Spleen (tissue), 11 donors: ENCODE data around the gene BRF1. TPM values are rescaled to one million over a fixed set of nuclear protein-coding genes. Genes with fewer than 3 reads are reported as not detected.

ENCODE experiments used
- DNase-seq: peaks from one replicate; pipeline ENCODE4 v3.0.0-alpha.2; 2020
- H3K27ac ChIP-seq, 8 donors: fragments of 200-600 bp; sonication (generic) in 7 of 8; 1 replicate in 4 of 8; 2 replicates in 4 of 8; pipeline versions ENCODE4 v1.5.0 to v1.8.0; 2016 to 2021; ENCODE audit warnings: inconsistent platforms in 4 of 8, mild to moderate bottlenecking in 4 of 8, moderate library complexity in 1 of 8
- H3K27me3 ChIP-seq, 7 donors: fragments of 200-600 bp; sonication (generic) in 6 of 7; replicated peaks in 1 of 7; 1 replicate in 4 of 7; 2 replicates in 3 of 7; pipeline versions ENCODE4 v1.5.0 to v1.8.0; 2016 to 2021; ENCODE audit warnings: inconsistent platforms in 3 of 7, mild to moderate bottlenecking in 1 of 7
- H3K36me3 ChIP-seq, 6 donors: fragments of 200-600 bp; sonication (generic) in 5 of 6; 1 replicate in 4 of 6; 2 replicates in 2 of 6; pipeline versions ENCODE4 v1.5.0 to v1.8.0; 2016 to 2021; ENCODE audit warnings: inconsistent platforms in 2 of 6
- H3K4me1 ChIP-seq, 6 donors: fragments of 200-600 bp; sonication (generic) in 5 of 6; 1 replicate in 3 of 6; 2 replicates in 3 of 6; pipeline versions ENCODE4 v1.5.0 to v1.8.0; 2016 to 2021; ENCODE audit warnings: inconsistent platforms in 3 of 6
- H3K4me3 ChIP-seq, 8 donors: fragments of 200-600 bp; sonication (generic) in 7 of 8; 1 replicate in 4 of 8; 2 replicates in 4 of 8; pipeline versions ENCODE4 v1.5.0 to v1.8.0; 2016 to 2021; ENCODE audit warnings: inconsistent platforms in 4 of 8, mild to moderate bottlenecking in 4 of 8, moderate library complexity in 2 of 8
- H3K9me3 ChIP-seq, 8 donors: fragments of 200-600 bp; sonication (generic) in 7 of 8; 1 replicate in 4 of 8; 2 replicates in 4 of 8; pipeline versions ENCODE4 v1.5.0 to v1.8.0; 2016 to 2021; ENCODE audit warnings: inconsistent platforms in 4 of 8
- POLR2A ChIP-seq, 3 donors: fragments of 450-650 bp; IDR thresholded peaks; one replicate each; pipeline ENCODE4 v1.5.1; 2017; ENCODE audit warnings: antibody characterized with exemption in 3 of 3, mild to moderate bottlenecking in 1 of 3
- POLR2AphosphoS5 ChIP-seq, 3 donors: sonication (generic); formaldehyde crosslinking; IDR thresholded peaks; one replicate each; pipeline ENCODE4 v1.5.1; 2017; ENCODE audit warnings: antibody characterized with exemption in 3 of 3
- WGBS, 5 donors: extraction: QIAGEN DNeasy Blood & Tissue Kit in 3 of 5; methylation state at CpG; one replicate each; pipeline versions ENCODE4 v1.1.5 to v1.1.7; 2013 to 2018; 5-methylcytosine and 5-hydroxymethylcytosine counted together
- intact Hi-C: fragments of 100-400 bp; cut with DNase I; formaldehyde crosslinking; loops from one replicate; pipeline ENCODE4 v1.15.0; 2023; ENCODE audit warnings: low total_unique reads
- polyA plus RNA-seq, 3 donors: library from polyadenylated mRNA; stranded (reverse); fragments of 200-250 nt; gene quantifications; one replicate each; pipeline ENCODE4 v1.2.1, GENCODE V29; 2013
- total RNA-seq, 7 donors: library from RNA; depleted of rRNA in 3 of 7; stranded (reverse); fragments of >200 nt in 3 of 7; fragmentation: NEBNext Ultra II Directional in 4 of 7; extraction: Animal tissue kit (Norgen Biotek cat#: 25700) in 4 of 7; gene quantifications; one replicate each; pipeline versions ENCODE4 v1.1.0 to v1.2.1, GENCODE V29; 2016 to 2021
- TF ChIP-seq, protein P1 (sequence below), 11 experiments: fragments of 200-600 bp in 7 of 11; fragments of 450-650 bp in 4 of 11; sonication (generic) in 4 of 11; IDR thresholded peaks in 8 of 11; conservative IDR thresholded peaks in 3 of 11; 1 replicate in 7 of 11; 2 replicates in 4 of 11; pipeline versions ENCODE4 v1.4.0 to v1.8.0; 2016 to 2021; ENCODE audit warnings: antibody characterized with exemption in 11 of 11, inconsistent platforms in 4 of 11, mild to moderate bottlenecking in 1 of 11
- donor health status: healthy with polysubstance abuse.
- donor health status: DM: no; HTN: no; CAD: no; lungs with moderate emphysema.
- donor health status: DM: no; HTN: no; CAD: no.
- donor health status: Bipolar disorder and iron deficiency.
- donor health status: healthy.
- donor health status: DM: no; HTN: no; CAD: no.
- donor health status: DM: yes; HTN: yes; CAD: no.

BRF1 gene
- total and polyA plus RNA-seq, 10 donors: 16.2 to 71.2 (median 49.8) TPM

DNA sequence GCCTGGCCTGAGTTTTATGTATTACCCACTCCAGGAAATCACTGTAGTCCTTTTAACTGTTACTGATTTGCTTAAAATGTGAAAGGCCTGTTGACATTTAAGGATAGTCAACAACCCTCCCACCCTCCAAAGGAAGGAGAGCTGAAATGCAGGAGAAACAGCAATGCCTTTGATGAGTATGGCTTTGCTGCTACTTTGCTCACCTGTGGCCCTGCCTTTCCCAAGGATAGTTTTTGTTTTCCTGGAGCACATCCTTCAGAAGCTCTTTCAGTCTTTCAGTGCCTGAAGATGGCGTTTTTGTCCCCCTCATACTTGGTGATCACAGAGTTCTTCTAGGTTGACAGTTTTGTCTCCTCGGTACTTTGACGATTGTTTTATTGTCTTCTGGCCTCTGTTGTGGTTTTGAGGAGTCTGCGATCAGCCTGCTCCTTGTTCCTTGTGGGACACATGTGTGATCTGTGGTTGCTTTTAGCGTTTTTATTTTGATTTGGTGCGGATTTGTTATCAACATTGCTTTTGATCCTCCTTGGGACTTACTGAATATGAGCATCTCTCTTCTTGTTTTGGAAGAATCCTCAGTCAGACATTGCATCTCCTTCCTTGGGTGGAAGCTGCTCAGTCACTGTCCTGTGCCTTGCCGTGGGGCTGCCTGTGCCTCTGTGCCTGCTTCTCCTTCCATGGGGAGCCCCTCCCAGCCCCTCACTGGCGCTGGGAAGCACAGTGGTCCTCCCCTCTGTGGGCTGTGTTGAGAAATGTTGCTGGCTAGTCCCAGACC lies 31.0 kb upstream of the BRF1 start:
- intact Hi-C loops: no loop called here
- DNase-seq: no peak
- H3K27ac ChIP-seq: peak overlapping the region; percentile 4 to 83 (median 72)
- WGBS, 5 donors: 34 to 54% (median 44%) methylated on average over 8 of the region's 8 CpGs
- H3K9me3 ChIP-seq: no peaks in the 10 kb centered on the region
- H3K36me3 ChIP-seq: peaks cover 0 to 13% (median 0%) of the 10 kb centered on the region in 6 donors
- no peaks in the 10 kb centered on the region for H3K27me3 ChIP-seq
- H3K4me1 ChIP-seq: peaks cover 30 to 100% (median 93%) of the 10 kb centered on the region in 6 donors
- H3K4me3 ChIP-seq: no peak overlapping the region
- TF ChIP-seq, protein P1, sequence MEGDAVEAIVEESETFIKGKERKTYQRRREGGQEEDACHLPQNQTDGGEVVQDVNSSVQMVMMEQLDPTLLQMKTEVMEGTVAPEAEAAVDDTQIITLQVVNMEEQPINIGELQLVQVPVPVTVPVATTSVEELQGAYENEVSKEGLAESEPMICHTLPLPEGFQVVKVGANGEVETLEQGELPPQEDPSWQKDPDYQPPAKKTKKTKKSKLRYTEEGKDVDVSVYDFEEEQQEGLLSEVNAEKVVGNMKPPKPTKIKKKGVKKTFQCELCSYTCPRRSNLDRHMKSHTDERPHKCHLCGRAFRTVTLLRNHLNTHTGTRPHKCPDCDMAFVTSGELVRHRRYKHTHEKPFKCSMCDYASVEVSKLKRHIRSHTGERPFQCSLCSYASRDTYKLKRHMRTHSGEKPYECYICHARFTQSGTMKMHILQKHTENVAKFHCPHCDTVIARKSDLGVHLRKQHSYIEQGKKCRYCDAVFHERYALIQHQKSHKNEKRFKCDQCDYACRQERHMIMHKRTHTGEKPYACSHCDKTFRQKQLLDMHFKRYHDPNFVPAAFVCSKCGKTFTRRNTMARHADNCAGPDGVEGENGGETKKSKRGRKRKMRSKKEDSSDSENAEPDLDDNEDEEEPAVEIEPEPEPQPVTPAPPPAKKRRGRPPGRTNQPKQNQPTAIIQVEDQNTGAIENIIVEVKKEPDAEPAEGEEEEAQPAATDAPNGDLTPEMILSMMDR (IDR thresholded peaks at IDR 0.05 in 8 of 11, conservative IDR thresholded peaks at IDR 0.05 in 3 of 11): no peak
- TF ChIP-seq POLR2AphosphoS5 (IDR thresholded peaks at IDR 0.05) (no peak), POLR2A (IDR thresholded peaks at IDR 0.05) (no peak)

DNA sequence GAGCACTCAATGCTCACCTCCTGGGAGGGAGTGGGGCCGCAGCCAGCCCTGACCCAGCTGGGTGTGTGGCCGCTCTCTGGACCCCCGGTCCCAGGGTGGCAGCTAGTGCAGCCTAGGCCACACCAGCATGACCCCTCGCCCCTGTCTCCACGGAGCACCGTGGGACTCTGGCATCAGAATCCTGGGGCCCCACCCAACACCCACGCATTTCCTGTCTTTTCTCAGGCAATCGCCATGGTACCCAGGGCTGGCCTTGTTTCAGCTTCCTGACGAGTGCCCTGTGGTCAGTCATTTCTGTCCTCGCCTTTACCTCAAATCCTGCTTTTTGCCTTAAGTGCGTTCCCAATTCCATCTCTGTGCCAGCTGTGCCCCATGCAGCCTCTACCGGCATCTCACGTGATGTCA lies 29.7 kb upstream of the BRF1 start:
- Histone ChIP-seq H3K36me3 (peaks cover 0 to 7% (median 0%) of the 10 kb centered on the region in 6 donors), H3K4me1 (peaks cover 30 to 100% (median 94%) of the 10 kb centered on the region in 6 donors), H3K9me3 (no peaks in the 10 kb centered on the region), H3K27ac (peak overlapping the region in 7 of 8 donors; percentile 43 to 83 (median 75)), H3K4me3 (no peak overlapping the region), H3K27me3 (no peaks in the 10 kb centered on the region)
- 42 to 55% (median 45%) methylated on average over 13 of the region's 13 CpGs for WGBS, 5 donors
- peak; percentile 86 for DNase-seq
- intact Hi-C loops: no loop called here
- TF ChIP-seq, protein P1 (IDR thresholded peaks at IDR 0.05 in 8 of 11, conservative IDR thresholded peaks at IDR 0.05 in 3 of 11): no peak
- TF ChIP-seq POLR2AphosphoS5 (IDR thresholded peaks at IDR 0.05): peak; percentile 72 to 79 (median 76)
- no peak for TF ChIP-seq POLR2A (IDR thresholded peaks at IDR 0.05)

DNA sequence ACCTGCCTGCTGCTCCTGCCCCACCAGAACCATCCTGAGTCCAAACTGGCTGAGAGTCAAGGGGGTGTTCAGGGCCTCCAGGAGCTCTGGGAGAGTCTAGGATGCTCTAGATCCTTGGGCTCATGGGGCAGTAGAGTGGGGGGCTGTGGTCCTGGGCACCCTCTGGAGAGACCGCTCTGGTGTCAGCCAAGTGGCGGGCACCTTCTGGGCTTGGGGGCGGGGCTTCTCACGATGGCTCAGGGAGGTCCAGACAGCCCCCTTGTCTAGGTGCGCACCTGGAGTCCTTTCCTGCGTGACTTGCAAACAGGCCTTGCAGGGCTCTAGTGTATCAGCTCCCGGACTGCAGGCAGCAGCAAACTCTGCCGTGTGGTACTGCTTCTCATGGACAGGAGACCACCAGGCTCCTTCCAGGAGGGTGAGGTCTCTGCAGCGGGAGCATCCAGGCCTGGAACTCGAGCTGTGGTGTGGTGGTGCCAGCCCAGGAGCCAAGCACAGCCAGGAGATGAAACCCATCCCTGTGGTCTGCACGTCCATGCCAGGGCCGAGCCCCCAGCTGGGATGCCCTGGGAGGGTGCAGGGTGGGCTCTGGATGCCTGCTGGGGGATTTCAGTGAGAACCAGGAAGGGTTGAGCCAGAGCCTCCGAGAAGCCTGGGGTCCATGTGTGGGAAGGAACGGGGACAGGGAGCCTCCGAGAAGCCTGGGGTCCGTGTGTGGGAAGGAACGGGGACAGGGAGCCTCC lies 28.8 kb upstream of the BRF1 start:
- DNase-seq: no peak
- Histone ChIP-seq H3K4me1 (peaks cover 30 to 100% (median 93%) of the 10 kb centered on the region in 6 donors), H3K36me3 (no peaks in the 10 kb centered on the region), H3K27me3 (no peaks in the 10 kb centered on the region), H3K9me3 (no peaks in the 10 kb centered on the region), H3K4me3 (no peak overlapping the region), H3K27ac (peak overlapping the region in 5 of 8 donors; percentile 70 to 83 (median 78))
- 79 to 93% (median 88%) methylated on average over 11 to 17 of the region's 17 CpGs for WGBS, 5 donors
- intact Hi-C loops: no loop called here
- no peak for TF ChIP-seq POLR2AphosphoS5 (IDR thresholded peaks at IDR 0.05)
- no peak for TF ChIP-seq POLR2A (IDR thresholded peaks at IDR 0.05)
- TF ChIP-seq, protein P1 (IDR thresholded peaks at IDR 0.05 in 8 of 11, conservative IDR thresholded peaks at IDR 0.05 in 3 of 11): no peak
